ENCODE measurements around the gene SIDT2. TPM values are rescaled to one million over a fixed set of nuclear protein-coding genes. Genes with fewer than 3 reads are reported as not detected.

SIDT2 gene
- total RNA-seq, 1 donor = 27.5 TPM

DNA sequence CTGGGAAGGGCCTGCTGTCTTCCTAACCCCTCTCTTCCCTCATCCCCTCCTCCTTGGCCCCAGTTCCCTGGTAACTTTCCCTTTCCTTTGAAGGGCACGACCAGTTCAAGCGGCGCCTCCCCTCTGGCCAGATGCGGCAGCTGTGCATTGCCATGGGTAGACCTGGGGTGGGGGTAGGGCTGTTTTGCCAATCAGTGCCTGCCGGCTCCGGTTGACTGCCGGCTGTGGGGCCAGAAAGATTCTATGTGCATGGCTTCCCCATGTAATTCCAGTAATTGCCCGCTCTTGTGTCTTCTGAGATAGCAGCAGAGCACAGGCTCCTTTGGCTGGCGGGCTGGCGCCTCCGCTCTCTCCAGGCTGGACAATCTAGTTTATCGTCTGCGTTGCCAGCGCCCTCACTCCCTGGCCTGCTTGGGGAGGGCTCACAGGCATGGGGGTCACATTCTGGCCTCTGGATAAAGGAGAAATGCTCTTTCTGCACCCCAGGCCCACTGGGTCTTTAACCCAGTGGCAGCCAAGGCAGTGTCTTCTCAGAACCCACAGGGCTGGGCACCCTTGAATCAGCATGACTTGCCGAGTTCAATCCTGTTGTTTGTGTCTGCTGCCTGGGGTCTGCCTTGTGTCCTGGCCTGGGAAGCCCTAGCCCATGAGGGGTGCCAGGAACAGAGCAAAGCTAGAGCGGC, 9.4 kb downstream of the SIDT2 start:
- TF ChIP-seq CTCF (IDR thresholded peaks at IDR 0.05; ENCODE audit: extremely low read depth, low read depth, low read length) = no peak
- H3K79me2 ChIP-seq (ENCODE audit: insufficient read depth, low read length) = no peaks in the 10 kb centered on the region
- H3K4me2 ChIP-seq (ENCODE audit: insufficient read depth, low read length) = no peak overlapping the region

GRCh38 chr11:117188620-117189081, 10.1 kb downstream of the SIDT2 start:
- TF ChIP-seq CTCF (IDR thresholded peaks at IDR 0.05; ENCODE audit: extremely low read depth, low read depth, low read length) = no peak
- Histone ChIP-seq H3K4me1 (ENCODE audit: insufficient read depth, low read length) (no peaks in the 10 kb centered on the region), H3K27ac (ENCODE audit: low read depth, low read length) (no peak overlapping the region), H3K4me2 (ENCODE audit: insufficient read depth, low read length) (no peak overlapping the region), H2AFZ (ENCODE audit: low read length) (no peak overlapping the region), H3K27me3 (ENCODE audit: insufficient read depth, low read length) (no peaks in the 10 kb centered on the region), H3K9me3 (ENCODE audit: low read depth, low read length) (no peaks in the 10 kb centered on the region), H3K4me3 (ENCODE audit: insufficient read depth, low read length) (no peak overlapping the region), H3K36me3 (ENCODE audit: insufficient read depth, low read length) (peaks cover 72% of the 10 kb centered on the region), H4K20me1 (ENCODE audit: insufficient read depth, low read length) (peaks cover 4% of the 10 kb centered on the region), H3K79me2 (ENCODE audit: insufficient read depth, low read length) (no peaks in the 10 kb centered on the region)
- peak; percentile 13 for DNase-seq (ENCODE audit: insufficient read length, low spot score, missing footprints)

More for the DNA sequence above, 9.4 kb downstream of the SIDT2 start:
- Histone ChIP-seq H3K27ac (ENCODE audit: low read depth, low read length) (no peak overlapping the region), H3K36me3 (ENCODE audit: insufficient read depth, low read length) (peaks cover 69% of the 10 kb centered on the region), H4K20me1 (ENCODE audit: insufficient read depth, low read length) (peaks cover 4% of the 10 kb centered on the region), H3K4me1 (ENCODE audit: insufficient read depth, low read length) (no peaks in the 10 kb centered on the region), H3K9me3 (ENCODE audit: low read depth, low read length) (no peaks in the 10 kb centered on the region), H3K27me3 (ENCODE audit: insufficient read depth, low read length) (no peaks in the 10 kb centered on the region), H3K4me3 (ENCODE audit: insufficient read depth, low read length) (no peak overlapping the region), H2AFZ (ENCODE audit: low read length) (no peak overlapping the region)
- DNase-seq (ENCODE audit: insufficient read length, low spot score, missing footprints) = peak; percentile 57

- Histone ChIP-seq H3K27ac (ENCODE audit: low read depth, low read length) (no peak overlapping the region), H4K20me1 (ENCODE audit: insufficient read depth, low read length) (peaks cover 4% of the 10 kb centered on the region), H3K9me3 (ENCODE audit: low read depth, low read length) (no peaks in the 10 kb centered on the region), H3K4me1 (ENCODE audit: insufficient read depth, low read length) (no peaks in the 10 kb centered on the region), H3K4me3 (ENCODE audit: insufficient read depth, low read length) (no peak overlapping the region), H3K36me3 (ENCODE audit: insufficient read depth, low read length) (peaks cover 71% of the 10 kb centered on the region), H3K27me3 (ENCODE audit: insufficient read depth, low read length) (no peaks in the 10 kb centered on the region), H3K4me2 (ENCODE audit: insufficient read depth, low read length) (no peak overlapping the region), H2AFZ (ENCODE audit: low read length) (no peak overlapping the region), H3K79me2 (ENCODE audit: insufficient read depth, low read length) (no peaks in the 10 kb centered on the region)
- TF ChIP-seq CTCF (IDR thresholded peaks at IDR 0.05; ENCODE audit: extremely low read depth, low read depth, low read length) = no peak
- DNase-seq (ENCODE audit: insufficient read length, low spot score, missing footprints) = peak; percentile 68
These were observed 10.8 kb downstream of the SIDT2 start for GRCh38 chr11:117189191-117189940.

DNA sequence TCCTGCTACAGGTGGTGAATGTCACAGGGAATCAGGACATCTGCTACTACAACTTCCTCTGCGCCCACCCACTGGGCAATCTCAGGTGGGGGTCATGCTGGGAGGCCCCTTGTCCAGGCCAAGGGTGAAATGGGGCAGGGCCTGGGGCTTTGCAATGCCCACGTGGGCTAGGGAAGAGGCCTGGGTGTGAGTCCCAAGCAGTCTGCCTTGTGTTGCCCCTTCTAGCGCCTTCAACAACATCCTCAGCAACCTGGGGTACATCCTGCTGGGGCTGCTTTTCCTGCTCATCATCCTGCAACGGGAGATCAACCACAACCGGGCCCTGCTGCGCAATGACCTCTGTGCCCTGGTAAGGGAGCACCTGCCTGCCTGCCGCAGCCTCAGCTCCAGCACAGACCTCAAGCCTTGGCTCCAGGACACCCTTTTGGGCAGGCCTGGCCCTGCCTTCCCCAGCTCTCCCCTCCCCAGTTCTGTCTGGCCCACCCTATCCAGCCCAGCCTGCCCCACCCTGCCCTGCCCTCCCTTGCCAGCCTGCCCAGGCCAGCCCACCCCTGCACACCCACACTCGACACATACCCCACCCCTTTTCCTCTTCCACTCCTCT, 11.5 kb downstream of the SIDT2 start:
- H4K20me1 ChIP-seq (ENCODE audit: insufficient read depth, low read length) = peaks cover 4% of the 10 kb centered on the region
- H3K79me2 ChIP-seq (ENCODE audit: insufficient read depth, low read length) = no peaks in the 10 kb centered on the region
- H3K27ac ChIP-seq (ENCODE audit: low read depth, low read length) = no peak overlapping the region
- H3K4me3 ChIP-seq (ENCODE audit: insufficient read depth, low read length) = no peak overlapping the region
- H3K9me3 ChIP-seq (ENCODE audit: low read depth, low read length) = no peaks in the 10 kb centered on the region
- peaks cover 71% of the 10 kb centered on the region for H3K36me3 ChIP-seq (ENCODE audit: insufficient read depth, low read length)
- H2AFZ ChIP-seq (ENCODE audit: low read length) = no peak overlapping the region
- TF ChIP-seq CTCF (IDR thresholded peaks at IDR 0.05; ENCODE audit: extremely low read depth, low read depth, low read length) = no peak
- no peaks in the 10 kb centered on the region for H3K4me1 ChIP-seq (ENCODE audit: insufficient read depth, low read length)
- H3K27me3 ChIP-seq (ENCODE audit: insufficient read depth, low read length) = no peaks in the 10 kb centered on the region
- H3K4me2 ChIP-seq (ENCODE audit: insufficient read depth, low read length) = no peak overlapping the region
- peak; percentile 44 for DNase-seq (ENCODE audit: insufficient read length, low spot score, missing footprints)
